MM.1S (cell line): ENCODE measurements around the gene LMOD1.

ENCODE experiments used
- DNase-seq: peaks from one replicate; pipeline ENCODE4 v3.0.0-alpha.2; 2015
- H2AFZ ChIP-seq: fragments of 300-600 bp; sonication (generic); 2 replicates; pipeline ENCODE4 v1.6.0; 2016; ENCODE audit warnings: antibody characterized with exemption, low read length
- H3F3A ChIP-seq: fragments of 300-600 bp; sonication (generic); 2 replicates; pipeline ENCODE4 v1.6.1; 2016; ENCODE audit warnings: mild to moderate bottlenecking, antibody characterized with exemption, low read length, moderate library complexity, mixed read lengths; ENCODE audit not compliant: insufficient read depth
- H3K27ac ChIP-seq: fragments of 300-600 bp; sonication (generic); 2 replicates; pipeline ENCODE4 v1.5.1; 2016; ENCODE audit warnings: mild to moderate bottlenecking, low read length
- H3K27me3 ChIP-seq: fragments of 300-600 bp; sonication (generic); replicated peaks from 2 replicates; pipeline ENCODE4 v1.6.0; 2016; ENCODE audit warnings: low read length; ENCODE audit not compliant: insufficient read depth
- H3K36me3 ChIP-seq: fragments of 300-600 bp; sonication (generic); replicated peaks from 2 replicates; pipeline ENCODE4 v1.6.1; 2016; ENCODE audit warnings: mild to moderate bottlenecking, low read length, mixed read lengths; ENCODE audit not compliant: insufficient read depth
- H3K4me1 ChIP-seq: fragments of 300-600 bp; sonication (generic); 2 replicates; pipeline ENCODE4 v1.6.1; 2016; ENCODE audit warnings: low read length, mixed read lengths
- H3K4me2 ChIP-seq: fragments of 300-600 bp; sonication (generic); 2 replicates; pipeline ENCODE4 v1.6.0; 2016; ENCODE audit warnings: low read depth, low read length
- H3K4me3 ChIP-seq: fragments of 300-600 bp; sonication (generic); 2 replicates; pipeline ENCODE4 v1.5.1; 2016; ENCODE audit warnings: low read length, mixed read lengths
- H3K79me2 ChIP-seq: fragments of 300-600 bp; sonication (generic); 2 replicates; pipeline ENCODE4 v1.6.1; 2016; ENCODE audit warnings: mixed run types, low read length, mixed read lengths
- H3K9ac ChIP-seq: fragments of 300-600 bp; sonication (generic); 2 replicates; pipeline ENCODE4 v1.6.1; 2016; ENCODE audit warnings: low read length, mixed read lengths
- H3K9me2 ChIP-seq: fragments of 300-600 bp; sonication (generic); replicated peaks from 2 replicates; pipeline ENCODE4 v1.6.1; 2016; ENCODE audit warnings: mild to moderate bottlenecking, low read length, mixed read lengths; ENCODE audit not compliant: insufficient read depth
- H3K9me3 ChIP-seq: fragments of 300-600 bp; sonication (generic); replicated peaks from 2 replicates; pipeline ENCODE4 v1.6.1; 2016; ENCODE audit warnings: mild to moderate bottlenecking, low read length, mixed read lengths; ENCODE audit not compliant: insufficient read depth
- H4K20me1 ChIP-seq: fragments of 300-600 bp; sonication (generic); 2 replicates; pipeline ENCODE4 v1.6.1; 2016; ENCODE audit warnings: mild to moderate bottlenecking, low read length, moderate library complexity, mixed read lengths; ENCODE audit not compliant: insufficient read depth
- CTCF ChIP-seq: fragments of 300-600 bp; sonication (generic); IDR thresholded peaks from 2 replicates; pipeline ENCODE4 v1.5.1; 2016; ENCODE audit warnings: antibody characterized with exemption, low read length, mixed read lengths
- EZH2 ChIP-seq: fragments of 300-600 bp; sonication (generic); optimal IDR thresholded peaks from 2 replicates; pipeline ENCODE3; 2017; ENCODE audit warnings: low read depth, mild to moderate bottlenecking, antibody characterized with exemption, low read length, mixed read lengths
- EZH2phosphoT487 ChIP-seq: fragments of 300-600 bp; sonication (generic); IDR thresholded peaks from 2 replicates; pipeline ENCODE4 v1.6.1; 2018; ENCODE audit warnings: antibody characterized with exemption, low read length

The LMOD1 gene

GRCh38 chr1:201921952-201922558 lies 24.3 kb downstream of the LMOD1 start:
- no peak for DNase-seq
- H3K27ac ChIP-seq, result no peak overlapping the region
- no peaks in the 10 kb centered on the region for H3F3A ChIP-seq
- no peaks in the 10 kb centered on the region for H3K4me1 ChIP-seq
- H2AFZ ChIP-seq, result no peak overlapping the region
- TF ChIP-seq EZH2phosphoT487, result no peak
- H3K9me3 ChIP-seq, result no peaks in the 10 kb centered on the region
- no peak overlapping the region for H3K4me3 ChIP-seq
- no peak overlapping the region for H3K9ac ChIP-seq
- no peaks in the 10 kb centered on the region for H3K27me3 ChIP-seq
- no peaks in the 10 kb centered on the region for H3K36me3 ChIP-seq
- no peaks in the 10 kb centered on the region for H4K20me1 ChIP-seq
- no peak overlapping the region for H3K4me2 ChIP-seq
- H3K9me2 ChIP-seq, result no peaks in the 10 kb centered on the region
- no peaks in the 10 kb centered on the region for H3K79me2 ChIP-seq

GRCh38 chr1:201918343-201918742 lies 28.0 kb downstream of the LMOD1 start:
- no peak for TF ChIP-seq EZH2
- TF ChIP-seq CTCF, result no peak
- TF ChIP-seq EZH2phosphoT487, result no peak
- no peaks in the 10 kb centered on the region for H3F3A ChIP-seq
- no peaks in the 10 kb centered on the region for H3K27me3 ChIP-seq
- H3K27ac ChIP-seq, result no peak overlapping the region
- peaks cover 4% of the 10 kb centered on the region; the same call in 1 of the 2 replicates for H3K4me1 ChIP-seq
- no peak for DNase-seq
- no peaks in the 10 kb centered on the region for H3K36me3 ChIP-seq
- no peaks in the 10 kb centered on the region for H3K9me3 ChIP-seq
- no peak overlapping the region for H3K9ac ChIP-seq
- H3K4me2 ChIP-seq, result no peak overlapping the region
- no peaks in the 10 kb centered on the region for H3K79me2 ChIP-seq
- H3K4me3 ChIP-seq, result no peak overlapping the region
- no peaks in the 10 kb centered on the region for H4K20me1 ChIP-seq
- no peaks in the 10 kb centered on the region for H3K9me2 ChIP-seq
- H2AFZ ChIP-seq, result no peak overlapping the region

GRCh38 chr1:201917362-201918033 lies 28.9 kb downstream of the LMOD1 start:
- no peaks in the 10 kb centered on the region for H3F3A ChIP-seq
- no peaks in the 10 kb centered on the region for H3K27me3 ChIP-seq
- no peaks in the 10 kb centered on the region for H3K9me3 ChIP-seq
- no peaks in the 10 kb centered on the region for H4K20me1 ChIP-seq
- no peak for TF ChIP-seq EZH2phosphoT487
- TF ChIP-seq EZH2, result no peak
- TF ChIP-seq CTCF, result no peak
- DNase-seq, result no peak
- no peaks in the 10 kb centered on the region for H3K79me2 ChIP-seq
- no peak overlapping the region for H2AFZ ChIP-seq
- H3K4me2 ChIP-seq, result no peak overlapping the region
- H3K36me3 ChIP-seq, result no peaks in the 10 kb centered on the region
- no peak overlapping the region for H3K27ac ChIP-seq
- no peaks in the 10 kb centered on the region for H3K9me2 ChIP-seq
- H3K4me3 ChIP-seq, result no peak overlapping the region
- H3K9ac ChIP-seq, result no peak overlapping the region
- H3K4me1 ChIP-seq, result peaks cover 4% of the 10 kb centered on the region; the same call in 1 of the 2 replicates

GRCh38 chr1:201916649-201917249 lies 29.6 kb downstream of the LMOD1 start:
- TF ChIP-seq EZH2 (no peak), EZH2phosphoT487 (no peak), CTCF (no peak)
- Histone ChIP-seq H3K4me3 (no peak overlapping the region), H3K27ac (no peak overlapping the region), H3K9me3 (no peaks in the 10 kb centered on the region), H3K9ac (no peak overlapping the region), H3K79me2 (no peaks in the 10 kb centered on the region), H2AFZ (0 out of 2 replicates have a peak overlapping the region, but pooled peaks have one; percentile 6), H4K20me1 (no peaks in the 10 kb centered on the region), H3K4me2 (0 out of 2 replicates have a peak overlapping the region, but pooled peaks have one; percentile 5), H3K9me2 (no peaks in the 10 kb centered on the region), H3K4me1 (peaks cover 4% of the 10 kb centered on the region; the same call in 1 of the 2 replicates), H3K27me3 (no peaks in the 10 kb centered on the region), H3K36me3 (no peaks in the 10 kb centered on the region), H3F3A (no peaks in the 10 kb centered on the region)
- DNase-seq, result peak; percentile 30
